HUES64 (cell line): ENCODE data around the gene XPO1. TPM values are rescaled to one million over a fixed set of nuclear protein-coding genes. Genes with fewer than 3 reads are reported as not detected.
"Not testable (repeated sequence)": the region's sequence is repeated elsewhere in the genome, so short reads cannot be mapped to it uniquely, and the experiment has no call there.

Source experiments
- H3K27ac ChIP-seq: 2 replicates; pipeline ENCODE4 v1.7.0; 2013; ENCODE audit warnings: low read depth, low read length, inconsistent platforms
- H3K27me3 ChIP-seq: 2 replicates; pipeline ENCODE4 v1.6.1; 2013; ENCODE audit warnings: mild to moderate bottlenecking, low read length; ENCODE audit not compliant: insufficient read depth
- H3K36me3 ChIP-seq: 2 replicates; pipeline ENCODE4 v1.6.1; 2013; ENCODE audit warnings: mild to moderate bottlenecking, low read length; ENCODE audit not compliant: insufficient read depth
- H3K4me1 ChIP-seq: 2 replicates; pipeline ENCODE4 v1.6.1; 2013; ENCODE audit warnings: mild to moderate bottlenecking, low read length, moderate library complexity; ENCODE audit not compliant: insufficient read depth
- H3K4me3 ChIP-seq: 2 replicates; pipeline ENCODE4 v1.5.1; 2013; ENCODE audit warnings: mild to moderate bottlenecking, low read length, moderate library complexity
- H3K9ac ChIP-seq: 2 replicates; pipeline ENCODE4 v1.6.1; 2013; ENCODE audit warnings: mild to moderate bottlenecking, low read depth, low read length
- H3K9me3 ChIP-seq: 2 replicates; pipeline ENCODE4 v1.6.1; 2013; ENCODE audit warnings: low read depth, low read length; ENCODE audit not compliant: insufficient read depth
- WGBS: fragments of 150-250, 120-280 bp; methylation state at CpG from one replicate; pipeline ENCODE4 v1.1.7; 2013; ENCODE audit warnings: missing lambda C conversion rate; 5-methylcytosine and 5-hydroxymethylcytosine counted together
- polyA plus RNA-seq, 2 experiments: library from polyadenylated mRNA; stranded (reverse); fragments of 50-300 nt; gene quantifications; one replicate each; pipeline ENCODE4 v1.2.3, GENCODE V29; 2013

XPO1 gene
- 214 TPM for polyA plus RNA-seq (2013, experiment 1 of 2)
- polyA plus RNA-seq (2013, experiment 2 of 2), result 231 TPM

GRCh38 chr2:61538200-61538919 is at the start of gene XPO1:
TSS of gene XPO1 (minus strand) at chr2:61538356. CDS start at chr2:61533897, 4,459 bp downstream.
- WGBS, result under 1% methylated on average over 65 of the region's 65 CpGs
- Histone ChIP-seq H3K9me3 (no peaks in the 10 kb centered on the region), H3K36me3 (peaks cover 5% of the 10 kb centered on the region), H3K4me1 (peaks cover 25% of the 10 kb centered on the region), H3K27me3 (no peaks in the 10 kb centered on the region), H3K9ac (peak within 1 kb of the TSS; percentile 96), H3K27ac (peak within 1 kb of the TSS; percentile 98), H3K4me3 (peak within 1 kb of the TSS; percentile 92)

- not testable (repeated sequence) for H3K9ac ChIP-seq, H3K9me3 ChIP-seq, H3K27me3 ChIP-seq, H3K4me3 ChIP-seq, H3K27ac ChIP-seq, H3K36me3 ChIP-seq
- WGBS, result 90% methylated on average over 5 of the region's 5 CpGs
- peaks cover 15% of the 10 kb centered on the region for H3K4me1 ChIP-seq
Observed at GRCh38 chr2:61586928-61587327, 48.8 kb upstream of the XPO1 start.

- no peak overlapping the region for H3K27ac ChIP-seq
- H3K9me3 ChIP-seq, result no peaks in the 10 kb centered on the region
- H3K4me1 ChIP-seq, result peaks cover 21% of the 10 kb centered on the region
- no peak overlapping the region for H3K9ac ChIP-seq
- 93% methylated on average over 3 of the region's 3 CpGs for WGBS
- H3K4me3 ChIP-seq, result no peak overlapping the region
- no peaks in the 10 kb centered on the region for H3K36me3 ChIP-seq
- H3K27me3 ChIP-seq, result no peaks in the 10 kb centered on the region
Observed at GRCh38 chr2:61585383-61585782, 47.2 kb upstream of the XPO1 start.

- WGBS, result 96% methylated on average over 8 of the region's 9 CpGs
- H3K9ac ChIP-seq, H3K27ac ChIP-seq, H3K27me3 ChIP-seq, H3K4me3 ChIP-seq, H3K9me3 ChIP-seq, H3K36me3 ChIP-seq: not testable (repeated sequence)
- peaks cover 21% of the 10 kb centered on the region for H3K4me1 ChIP-seq
Observed at GRCh38 chr2:61584368-61584767, 46.2 kb upstream of the XPO1 start.

- Histone ChIP-seq H3K27ac (peak overlapping the region; percentile 91), H3K4me1 (peaks cover 21% of the 10 kb centered on the region), H3K9me3 (no peaks in the 10 kb centered on the region), H3K27me3 (no peaks in the 10 kb centered on the region), H3K36me3 (no peaks in the 10 kb centered on the region), H3K4me3 (no peak overlapping the region), H3K9ac (peak overlapping the region; percentile 58)
- 4% methylated on average over 3 of the region's 3 CpGs for WGBS
Observed at GRCh38 chr2:61582165-61582564, 44.0 kb upstream of the XPO1 start.

- WGBS, result 80% methylated on average over 1 of the region's 1 CpG
- no peak overlapping the region for H3K4me3 ChIP-seq
Observed at GRCh38 chr2:61581716-61582115, 43.6 kb upstream of the XPO1 start.

GRCh38 chr2:61575447-61575859 is 37.3 kb upstream of the XPO1 start:
- no peaks in the 10 kb centered on the region for H3K9me3 ChIP-seq
- H3K36me3 ChIP-seq, result no peaks in the 10 kb centered on the region
- no peak overlapping the region for H3K9ac ChIP-seq
- H3K4me3 ChIP-seq, result no peak overlapping the region
- H3K4me1 ChIP-seq, result peaks cover 7% of the 10 kb centered on the region
- H3K27ac ChIP-seq, result peak overlapping the region; percentile 68
- H3K27me3 ChIP-seq, result no peaks in the 10 kb centered on the region
- 69% methylated on average over 3 of the region's 3 CpGs for WGBS

More at GRCh38 chr2:61581716-61582115, 43.6 kb upstream of the XPO1 start:
- H3K9ac ChIP-seq, result peak overlapping the region; percentile 54
- H3K4me1 ChIP-seq, result peaks cover 21% of the 10 kb centered on the region
- H3K36me3 ChIP-seq, result no peaks in the 10 kb centered on the region
- peak overlapping the region; percentile 91 for H3K27ac ChIP-seq
- H3K27me3 ChIP-seq, result no peaks in the 10 kb centered on the region
- H3K9me3 ChIP-seq, result no peaks in the 10 kb centered on the region

- Histone ChIP-seq H3K27ac (no peak overlapping the region), H3K4me1 (no peaks in the 10 kb centered on the region), H3K9ac (no peak overlapping the region), H3K9me3 (no peaks in the 10 kb centered on the region), H3K36me3 (no peaks in the 10 kb centered on the region), H3K27me3 (no peaks in the 10 kb centered on the region), H3K4me3 (no peak overlapping the region)
- WGBS, result 93% methylated on average over 7 of the region's 7 CpGs
Observed at GRCh38 chr2:61566566-61566965, 28.4 kb upstream of the XPO1 start.

- H3K9ac ChIP-seq, result no peak overlapping the region
- H3K27me3 ChIP-seq, result no peaks in the 10 kb centered on the region
- H3K36me3 ChIP-seq, result no peaks in the 10 kb centered on the region
- H3K27ac ChIP-seq, result no peak overlapping the region
- H3K4me1 ChIP-seq, result no peaks in the 10 kb centered on the region
- H3K4me3 ChIP-seq, result no peak overlapping the region
- 98% methylated on average over 2 of the region's 2 CpGs for WGBS
- H3K9me3 ChIP-seq, result no peaks in the 10 kb centered on the region
Observed at GRCh38 chr2:61562615-61563014, 24.5 kb upstream of the XPO1 start.

- 73% methylated on average over 5 of the region's 5 CpGs for WGBS
- H3K4me3 ChIP-seq, result no peak overlapping the region
- H3K36me3 ChIP-seq, result no peaks in the 10 kb centered on the region
- no peaks in the 10 kb centered on the region for H3K9me3 ChIP-seq
- no peak overlapping the region for H3K27ac ChIP-seq
- H3K9ac ChIP-seq, result no peak overlapping the region
- no peaks in the 10 kb centered on the region for H3K4me1 ChIP-seq
- H3K27me3 ChIP-seq, result no peaks in the 10 kb centered on the region
Observed at GRCh38 chr2:61558160-61558559, 20.0 kb upstream of the XPO1 start.

GRCh38 chr2:61557381-61557780 is 19.2 kb upstream of the XPO1 start:
- Histone ChIP-seq H3K27ac (no peak overlapping the region), H3K9ac (no peak overlapping the region), H3K27me3 (no peaks in the 10 kb centered on the region), H3K4me3 (no peak overlapping the region), H3K9me3 (no peaks in the 10 kb centered on the region), H3K36me3 (no peaks in the 10 kb centered on the region), H3K4me1 (no peaks in the 10 kb centered on the region)
- WGBS, result 96% methylated on average over 6 of the region's 6 CpGs

- H3K9me3 ChIP-seq, result no peaks in the 10 kb centered on the region
- peaks cover 17% of the 10 kb centered on the region for H3K4me1 ChIP-seq
- H3K27ac ChIP-seq, result no peak overlapping the region
- no peaks in the 10 kb centered on the region for H3K27me3 ChIP-seq
- 89% methylated on average over 1 of the region's 1 CpG for WGBS
- H3K36me3 ChIP-seq, result no peaks in the 10 kb centered on the region
- no peak overlapping the region for H3K4me3 ChIP-seq
- no peak overlapping the region for H3K9ac ChIP-seq
Observed at GRCh38 chr2:61554604-61555003, 16.4 kb upstream of the XPO1 start.
